HL-60 (cell line): Measurements from ENCODE around the gene AGMO.

Experiments
- DNase-seq, 2 experiments: peaks; one replicate each; pipeline ENCODE4 v3.0.0-alpha.2; 2010 to 2020; ENCODE audit warnings: low read depth in 1 of 2, low spot score in 1 of 2
- H3K27ac ChIP-seq: fragments of 250-450 bp; sonication (Bioruptor Pico); replicated peaks from 2 replicates; pipeline ENCODE4 v1.5.1; 2020; ENCODE audit warnings: mild to moderate bottlenecking, moderate library complexity
- H3K27me3 ChIP-seq: fragments of 250-450 bp; sonication (Bioruptor Pico); 2 replicates; pipeline ENCODE4 v1.5.1; 2021; ENCODE audit warnings: mild to moderate bottlenecking, moderate library complexity; ENCODE audit not compliant: insufficient read depth, poor library complexity, severe bottlenecking
- H3K4me3 ChIP-seq: replicated peaks from 2 replicates; pipeline ENCODE4 v1.5.1; 2011; ENCODE audit warnings: mild to moderate bottlenecking, control low read depth, low read length; ENCODE audit not compliant: insufficient read depth
- CTCF ChIP-seq: IDR thresholded peaks from one replicate; pipeline ENCODE4 v1.5.1; 2011; ENCODE audit warnings: low read length, control low read depth, inconsistent platforms; ENCODE audit not compliant: insufficient read depth
- GABPA ChIP-seq: IDR thresholded peaks from 2 replicates; pipeline ENCODE4 v1.6.1; 2012; ENCODE audit warnings: low read depth
- POLR2AphosphoS5 ChIP-seq: IDR thresholded peaks from 2 replicates; pipeline ENCODE4 v1.6.1; 2012; ENCODE audit warnings: low read depth
- REST ChIP-seq: IDR thresholded peaks from 2 replicates; pipeline ENCODE4 v1.6.1; 2012; ENCODE audit warnings: low read depth; ENCODE audit not compliant: insufficient replicate concordance
- SPI1 ChIP-seq: IDR thresholded peaks from 2 replicates; pipeline ENCODE4 v1.6.1; 2012; ENCODE audit warnings: low read depth, mild to moderate bottlenecking, borderline replicate concordance

AGMO gene

GRCh38 chr7:15291699-15292098 is 270.1 kb downstream of the AGMO start:
- no peak overlapping the region for H3K27ac ChIP-seq
- no peak overlapping the region for H3K4me3 ChIP-seq
- no peaks in the 10 kb centered on the region for H3K27me3 ChIP-seq
- no peak for DNase-seq
- TF ChIP-seq POLR2AphosphoS5, result no peak
- TF ChIP-seq SPI1, result no peak
- no peak for TF ChIP-seq GABPA
- no peak for TF ChIP-seq CTCF
- no peak for TF ChIP-seq REST

- DNase-seq, result no peak
- Histone ChIP-seq H3K27me3 (no peaks in the 10 kb centered on the region), H3K4me3 (no peak overlapping the region), H3K27ac (no peak overlapping the region)
- TF ChIP-seq POLR2AphosphoS5 (no peak), REST (no peak), GABPA (no peak), SPI1 (no peak), CTCF (no peak)
These were observed 273.1 kb downstream of the AGMO start for GRCh38 chr7:15288741-15289140.

- Histone ChIP-seq H3K4me3 (no peak overlapping the region), H3K27me3 (no peaks in the 10 kb centered on the region), H3K27ac (no peak overlapping the region)
- no peak for DNase-seq
- TF ChIP-seq CTCF, result no peak
- no peak for TF ChIP-seq GABPA
- TF ChIP-seq POLR2AphosphoS5, result no peak
- no peak for TF ChIP-seq REST
- TF ChIP-seq SPI1, result no peak
These were observed 277.4 kb downstream of the AGMO start for GRCh38 chr7:15284396-15284795.
